Astrocyte of the spinal cord (primary cell): ENCODE results near the gene ZNF776.
"Not testable (repeated sequence)": the region's sequence is repeated elsewhere in the genome, so short reads cannot be mapped to it uniquely, and the experiment has no call there.

Experiments used
- DNase-seq: peaks from one replicate; pipeline ENCODE4 v3.0.0; 2011; ENCODE audit warnings: low read depth, low spot score
- H3K4me3 ChIP-seq: 2 replicates; pipeline ENCODE4 v1.5.1; 2011; ENCODE audit warnings: low read depth, mild to moderate bottlenecking, low read length, moderate library complexity
- CTCF ChIP-seq: IDR thresholded peaks from 2 replicates; pipeline ENCODE4 v1.5.1; 2012; ENCODE audit warnings: low read depth, mild to moderate bottlenecking, low read length, inconsistent platforms
- in situ Hi-C: cut with HindIII; loops from 2 replicates; pipeline ENCODE4 v1.10.0; 2017; ENCODE audit warnings: low sequenced_read_pairs

The ZNF776 gene

GRCh38 chr19:57788114-57788692, 41.6 kb downstream of the ZNF776 start:
- DNase-seq = no peak
- in situ Hi-C loops = no loop called here
- H3K4me3 ChIP-seq = no peak overlapping the region
- TF ChIP-seq CTCF = no peak

- no peak for TF ChIP-seq CTCF
- DNase-seq = no peak
- in situ Hi-C loops = no loop called here
These were observed 42.7 kb downstream of the ZNF776 start for GRCh38 chr19:57789288-57789687.

GRCh38 chr19:57796580-57796979, 50.0 kb downstream of the ZNF776 start:
- DNase-seq, in situ Hi-C loops, H3K4me3 ChIP-seq: not testable (repeated sequence)

More at GRCh38 chr19:57789288-57789687, 42.7 kb downstream of the ZNF776 start:
- H3K4me3 ChIP-seq = no peak overlapping the region

GRCh38 chr19:57800696-57801095, 54.1 kb downstream of the ZNF776 start:
- no peak overlapping the region for H3K4me3 ChIP-seq
- in situ Hi-C loops = no loop called here
- DNase-seq = no peak
- TF ChIP-seq CTCF = no peak

GRCh38 chr19:57802269-57802668, 55.7 kb downstream of the ZNF776 start:
- no peak for DNase-seq
- in situ Hi-C loops = no loop called here
- no peak overlapping the region for H3K4me3 ChIP-seq
- TF ChIP-seq CTCF = no peak

- TF ChIP-seq CTCF = no peak
- in situ Hi-C loops = no loop called here
- peak overlapping the region; percentile 83 for H3K4me3 ChIP-seq
- DNase-seq = no peak
These were observed 56.6 kb downstream of the ZNF776 start for GRCh38 chr19:57803265-57803593.

GRCh38 chr19:57803594-57804325, 57.1 kb downstream of the ZNF776 start:
- H3K4me3 ChIP-seq = peak overlapping the region; percentile 83
- TF ChIP-seq CTCF = no peak
- peak; percentile 93 for DNase-seq
- in situ Hi-C loops = no loop called here
